ENCODE results near the gene RNF10.

DNA sequence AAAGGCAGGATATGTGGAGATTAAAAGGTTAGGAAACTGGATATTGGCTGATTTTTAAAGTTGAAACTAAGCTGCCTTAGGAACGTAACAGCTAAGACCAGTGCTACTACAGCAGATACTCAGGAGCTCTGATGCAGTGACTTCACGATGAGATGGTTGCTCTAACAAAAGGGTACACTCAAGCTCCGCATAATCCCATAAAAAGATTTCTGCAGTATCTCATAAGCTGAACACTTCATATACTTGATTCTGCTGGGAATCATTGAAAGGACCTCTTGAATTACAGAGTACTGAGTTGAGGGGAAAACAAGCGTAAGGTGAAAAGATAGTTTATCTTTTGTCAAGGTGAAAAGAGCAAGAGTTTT, 3.7 kb downstream of the RNF10 start:
- TF ChIP-seq, protein P1, sequence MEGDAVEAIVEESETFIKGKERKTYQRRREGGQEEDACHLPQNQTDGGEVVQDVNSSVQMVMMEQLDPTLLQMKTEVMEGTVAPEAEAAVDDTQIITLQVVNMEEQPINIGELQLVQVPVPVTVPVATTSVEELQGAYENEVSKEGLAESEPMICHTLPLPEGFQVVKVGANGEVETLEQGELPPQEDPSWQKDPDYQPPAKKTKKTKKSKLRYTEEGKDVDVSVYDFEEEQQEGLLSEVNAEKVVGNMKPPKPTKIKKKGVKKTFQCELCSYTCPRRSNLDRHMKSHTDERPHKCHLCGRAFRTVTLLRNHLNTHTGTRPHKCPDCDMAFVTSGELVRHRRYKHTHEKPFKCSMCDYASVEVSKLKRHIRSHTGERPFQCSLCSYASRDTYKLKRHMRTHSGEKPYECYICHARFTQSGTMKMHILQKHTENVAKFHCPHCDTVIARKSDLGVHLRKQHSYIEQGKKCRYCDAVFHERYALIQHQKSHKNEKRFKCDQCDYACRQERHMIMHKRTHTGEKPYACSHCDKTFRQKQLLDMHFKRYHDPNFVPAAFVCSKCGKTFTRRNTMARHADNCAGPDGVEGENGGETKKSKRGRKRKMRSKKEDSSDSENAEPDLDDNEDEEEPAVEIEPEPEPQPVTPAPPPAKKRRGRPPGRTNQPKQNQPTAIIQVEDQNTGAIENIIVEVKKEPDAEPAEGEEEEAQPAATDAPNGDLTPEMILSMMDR (IDR thresholded peaks at IDR 0.05) = no peak
- no peak for TF ChIP-seq POLR2A (IDR thresholded peaks at IDR 0.05)
